H1 (cell line): ENCODE results near the gene CALHM5. TPM values are rescaled to one million over a fixed set of nuclear protein-coding genes. Genes with fewer than 3 reads are reported as not detected.

ENCODE experiments used
- CBX8 ChIP-seq: fragments of 300-800, 300-1000 bp; sonication (generic); IDR thresholded peaks from 2 replicates; pipeline ENCODE4 v1.7.1; 2016; ENCODE audit warnings: low read depth, low read length, borderline replicate concordance
- CHD7 ChIP-seq: fragments of 300-600 bp; sonication (generic); IDR thresholded peaks from 2 replicates; pipeline ENCODE4 v1.7.1; 2012; ENCODE audit warnings: low read length, moderate library complexity, mild to moderate bottlenecking, inconsistent platforms; ENCODE audit not compliant: insufficient replicate concordance
- CTCF ChIP-seq, 3 experiments: IDR thresholded peaks; 1 replicate in 2 of 3; 2 replicates in 1 of 3; pipeline versions ENCODE4 v1.5.1 to v1.6.1; 2011; ENCODE audit warnings: low read length in 3 of 3, mild to moderate bottlenecking in 3 of 3, inconsistent platforms in 2 of 3, low read depth in 1 of 3, moderate library complexity in 1 of 3; ENCODE audit not compliant: insufficient read depth in 1 of 3; ENCODE audit errors: control extremely low read depth in 1 of 3
- E2F6 ChIP-seq: IDR thresholded peaks from 2 replicates; pipeline ENCODE4 v1.6.1; 2012; ENCODE audit warnings: inconsistent platforms
- POLR2A ChIP-seq, 2 experiments: IDR thresholded peaks; 1 replicate in 1 of 2; 2 replicates in 1 of 2; pipeline ENCODE4 v1.6.1; 2011; ENCODE audit warnings: low read depth in 2 of 2, low read length in 2 of 2, mild to moderate bottlenecking in 2 of 2; ENCODE audit errors: control extremely low read depth in 1 of 2
- RBBP5 ChIP-seq: IDR thresholded peaks from 2 replicates; pipeline ENCODE4 v1.7.1; 2012; ENCODE audit warnings: low read depth, mild to moderate bottlenecking, inconsistent platforms, low read length, moderate library complexity, borderline replicate concordance
- SP2 ChIP-seq: IDR thresholded peaks from 2 replicates; pipeline ENCODE4 v1.6.1; 2012; ENCODE audit warnings: mild to moderate bottlenecking, low read length, inconsistent platforms
- SUZ12 ChIP-seq: fragments of 200-600 bp; sonication (generic); IDR thresholded peaks from 2 replicates; pipeline ENCODE4 v1.6.1; 2012; ENCODE audit warnings: mild to moderate bottlenecking, inconsistent platforms, low read length, moderate library complexity, mixed read lengths
- ZNF274 ChIP-seq: IDR thresholded peaks from 2 replicates; pipeline ENCODE4 v1.7.0; 2012; ENCODE audit warnings: low read length, borderline replicate concordance; ENCODE audit errors: extremely low read depth
- polyA plus RNA-seq, 7 experiments: library from polyadenylated mRNA; depleted of rRNA in 3 of 7; stranded (reverse) in 5 of 7; unstranded in 2 of 7; fragments of >200 nt in 5 of 7; fragments of 200-250 nt in 2 of 7; gene quantifications; 1 replicate in 5 of 7; 2 replicates in 1 of 7; 4 replicates in 1 of 7; pipeline versions ENCODE4 v1.2.1 to v1.2.3, GENCODE V29; 2011 to 2013; ENCODE audit warnings: missing spikeins in 2 of 7, mixed read lengths in 2 of 7
- total RNA-seq: library from RNA; stranded (reverse); fragmentation: NEBNext Ultra II Directional; extraction: Animal tissue kit (Norgen Biotek cat#: 25700); gene quantifications from 2 replicates; pipeline ENCODE4 v1.2.1, GENCODE V29; 2021

The CALHM5 gene
- total and polyA plus RNA-seq, 2 of the 8 experiments (the other 6 are each of a cell fraction or from before 2014, with no cell fraction given), result 0.05 to 0.09 TPM

GRCh38 chr6:116535109-116535508 is 23.7 kb downstream of the CALHM5 start (continued):
- TF ChIP-seq CHD7 (no peak), POLR2A (IDR thresholded peaks at IDR 0.05; ENCODE audit: control extremely low read depth in 1 of 2, low read depth in 2 of 2, low read length in 2 of 2) (no peak), SUZ12 (no peak), CTCF (IDR thresholded peaks at IDR 0.05; ENCODE audit: control extremely low read depth in 1 of 3, insufficient read depth in 1 of 3, low read depth in 1 of 3, low read length in 3 of 3) (no peak), E2F6 (no peak), SP2 (no peak), ZNF274 (no peak), RBBP5 (no peak), CBX8 (no peak)
